T-helper 2 cell treated with Interferon-gamma antibody and Interleukin-4, amounts not matched to agents 5 μg/mL and 100 μg/mL, for 36 hours (primary cell): ENCODE data around the gene CDT1.
"Not testable (repeated sequence)": the region's sequence is repeated elsewhere in the genome, so short reads cannot be mapped to it uniquely, and the experiment has no call there.

ENCODE experiments used
- DNase-seq: peaks from one replicate; pipeline ENCODE4 v3.0.0; 2021; ENCODE audit warnings: low spot score
- H3K27ac Mint-ChIP-seq: one replicate; pipeline ENCODE4 v1.8.0; 2021; ENCODE audit warnings: mild to moderate bottlenecking, mixed read lengths
- H3K27me3 Mint-ChIP-seq: one replicate; pipeline ENCODE4 v1.8.0; 2021; ENCODE audit warnings: low read depth, mixed read lengths
- H3K36me3 Mint-ChIP-seq: one replicate; pipeline ENCODE4 v1.8.0; 2021; ENCODE audit warnings: low read depth, mixed read lengths
- H3K4me1 Mint-ChIP-seq: one replicate; pipeline ENCODE4 v1.8.0; 2021; ENCODE audit warnings: low read depth, mixed read lengths
- H3K4me3 Mint-ChIP-seq: one replicate; pipeline ENCODE4 v1.8.0; 2022; ENCODE audit warnings: mild to moderate bottlenecking, moderate library complexity, mixed read lengths
- H3K9me3 Mint-ChIP-seq: one replicate; pipeline ENCODE4 v1.8.0; 2021; ENCODE audit warnings: mixed read lengths

CDT1 gene

DNA sequence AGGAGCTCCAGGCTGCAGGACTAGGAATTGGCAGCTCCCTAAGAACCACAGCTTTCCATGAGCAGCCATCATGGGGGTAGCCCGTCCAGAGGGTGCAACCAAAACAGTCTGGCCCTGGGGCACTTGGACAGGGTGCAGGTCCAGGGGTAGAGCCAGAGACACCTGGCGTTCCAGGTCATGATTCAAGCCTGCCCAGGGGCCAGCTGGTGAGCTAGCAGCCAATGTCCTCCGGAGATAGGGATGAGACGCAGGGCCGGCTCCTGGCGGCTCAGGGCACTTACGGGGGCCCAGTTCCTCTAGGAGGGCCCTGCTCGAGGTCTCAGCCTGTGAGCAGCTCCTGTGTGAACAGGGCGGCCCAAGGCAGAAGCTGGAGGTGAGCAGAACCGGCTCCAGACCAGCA, 40.6 kb upstream of the CDT1 start:
- DNase-seq = no peak
- Mint-ChIP-seq H3K4me1 (peaks cover 11% of the 10 kb centered on the region), H3K9me3 (no peaks in the 10 kb centered on the region), H3K36me3 (peaks cover 10% of the 10 kb centered on the region), H3K27ac (no peak overlapping the region), H3K4me3 (no peak overlapping the region), H3K27me3 (no peaks in the 10 kb centered on the region)

DNA sequence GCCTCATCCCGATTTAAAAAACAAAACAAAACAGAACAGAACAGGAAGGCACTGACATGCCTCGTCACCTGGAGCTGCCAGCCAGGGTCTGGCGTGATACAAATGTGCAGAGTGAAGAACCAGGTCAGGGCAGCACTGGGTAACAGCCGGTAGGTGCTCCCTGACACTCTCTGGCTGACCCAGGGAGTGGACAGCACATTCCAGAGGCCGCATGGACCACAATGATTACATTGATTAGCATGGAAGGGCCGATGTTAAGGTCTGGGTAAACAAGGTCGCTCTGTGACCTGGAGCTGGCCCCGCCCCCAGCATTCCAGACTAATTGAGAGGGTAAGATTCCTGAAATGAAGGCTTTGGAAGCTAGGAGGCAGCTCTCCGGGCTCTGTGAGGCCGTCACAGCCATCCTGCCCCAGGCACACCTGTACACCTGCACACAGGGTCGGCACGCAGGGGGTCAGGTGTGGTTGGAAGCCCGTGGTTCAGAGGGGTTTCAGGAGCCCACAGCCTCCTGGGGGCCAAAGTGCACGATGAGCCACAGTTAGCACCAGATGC, 40.0 kb upstream of the CDT1 start:
- Mint-ChIP-seq H3K36me3 (peaks cover 10% of the 10 kb centered on the region), H3K9me3 (no peaks in the 10 kb centered on the region), H3K4me1 (peaks cover 11% of the 10 kb centered on the region), H3K4me3 (no peak overlapping the region), H3K27ac (no peak overlapping the region), H3K27me3 (no peaks in the 10 kb centered on the region)
- DNase-seq = no peak

DNA sequence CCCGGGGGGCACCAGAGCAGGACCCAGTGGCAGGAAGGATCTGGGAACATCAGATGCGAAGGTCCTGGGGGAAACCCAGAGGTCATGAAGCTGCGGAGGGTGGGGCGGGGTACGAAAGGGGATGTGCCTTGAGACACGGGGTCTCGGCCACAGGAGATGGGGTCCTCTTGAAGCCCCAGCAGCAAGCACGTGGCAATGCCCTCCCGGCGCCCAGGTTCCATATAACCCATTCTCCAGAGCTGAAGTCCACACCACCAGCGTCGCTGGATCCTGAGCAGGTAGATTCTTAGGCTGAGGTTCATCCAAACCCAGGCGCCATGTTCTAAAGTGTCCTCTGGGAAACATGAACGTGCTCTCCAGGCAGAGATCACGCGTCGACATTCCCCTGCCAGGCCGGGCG, 39.5 kb upstream of the CDT1 start:
- peaks cover 10% of the 10 kb centered on the region for H3K4me1 Mint-ChIP-seq
- no peak overlapping the region for H3K4me3 Mint-ChIP-seq
- DNase-seq = no peak
- H3K36me3 Mint-ChIP-seq = peaks cover 12% of the 10 kb centered on the region
- no peaks in the 10 kb centered on the region for H3K9me3 Mint-ChIP-seq
- no peak overlapping the region for H3K27ac Mint-ChIP-seq
- H3K27me3 Mint-ChIP-seq = no peaks in the 10 kb centered on the region

- no peaks in the 10 kb centered on the region for H3K27me3 Mint-ChIP-seq
- peaks cover 6% of the 10 kb centered on the region for H3K4me1 Mint-ChIP-seq
These were observed 38.7 kb upstream of the CDT1 start for GRCh38 chr16:88764913-88765349.

GRCh38 chr16:88766975-88767374, 36.6 kb upstream of the CDT1 start:
- no peaks in the 10 kb centered on the region for H3K27me3 Mint-ChIP-seq
- H3K27ac Mint-ChIP-seq = peak overlapping the region; percentile 27
- H3K4me3 Mint-ChIP-seq = no peak overlapping the region
- DNase-seq = no peak
- no peaks in the 10 kb centered on the region for H3K9me3 Mint-ChIP-seq
- H3K36me3 Mint-ChIP-seq = peaks cover 12% of the 10 kb centered on the region
- peaks cover 6% of the 10 kb centered on the region for H3K4me1 Mint-ChIP-seq

More at GRCh38 chr16:88764913-88765349, 38.7 kb upstream of the CDT1 start:
- Mint-ChIP-seq H3K9me3 (no peaks in the 10 kb centered on the region), H3K4me3 (no peak overlapping the region), H3K36me3 (peaks cover 12% of the 10 kb centered on the region), H3K27ac (no peak overlapping the region)
- no peak for DNase-seq

- no peaks in the 10 kb centered on the region for H3K9me3 Mint-ChIP-seq
- H3K36me3 Mint-ChIP-seq = peaks cover 12% of the 10 kb centered on the region
- DNase-seq = no peak
- H3K27me3 Mint-ChIP-seq = no peaks in the 10 kb centered on the region
- H3K27ac Mint-ChIP-seq = no peak overlapping the region
- no peak overlapping the region for H3K4me3 Mint-ChIP-seq
- H3K4me1 Mint-ChIP-seq = peaks cover 6% of the 10 kb centered on the region
These were observed 36.0 kb upstream of the CDT1 start for GRCh38 chr16:88767546-88768070.

DNA sequence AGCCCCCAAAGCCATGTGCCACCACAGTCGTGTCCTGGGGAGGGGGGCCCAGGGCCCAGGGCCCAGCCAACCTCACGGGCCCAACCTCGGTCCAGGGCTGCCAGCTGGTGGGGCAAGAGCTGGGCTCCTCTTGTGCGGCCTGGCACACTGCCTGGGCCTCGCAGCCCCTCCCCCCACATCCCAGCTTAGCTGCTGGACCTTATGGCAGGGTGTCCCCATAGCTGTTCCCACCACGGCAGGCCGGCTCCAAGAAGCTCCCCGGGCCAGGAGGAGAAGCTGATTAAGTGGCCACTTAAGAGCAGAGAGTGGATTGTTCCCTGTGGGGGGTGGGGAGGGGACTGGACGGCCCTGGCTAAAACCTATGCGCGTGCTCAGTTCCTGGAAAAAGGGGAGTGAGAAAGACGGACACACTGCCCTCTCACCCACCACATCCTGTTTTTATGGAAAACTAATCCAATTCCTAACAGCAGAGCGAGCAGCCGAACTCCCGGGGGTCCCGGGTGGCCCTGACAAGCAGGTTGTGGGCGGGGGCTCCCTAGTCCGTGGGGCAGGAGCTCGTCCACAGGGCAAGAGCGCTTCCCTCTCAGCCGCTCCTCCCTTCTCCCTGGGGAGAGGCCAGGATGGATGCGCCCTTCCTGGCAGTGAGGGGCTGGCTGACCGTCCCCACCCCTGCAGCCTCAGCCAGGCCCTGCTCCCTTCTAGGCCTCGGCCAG, 35.4 kb upstream of the CDT1 start:
- H3K4me3 Mint-ChIP-seq = no peak overlapping the region
- H3K27ac Mint-ChIP-seq = no peak overlapping the region
- peaks cover 11% of the 10 kb centered on the region for H3K36me3 Mint-ChIP-seq
- H3K9me3 Mint-ChIP-seq = no peaks in the 10 kb centered on the region
- peaks cover 6% of the 10 kb centered on the region for H3K4me1 Mint-ChIP-seq
- H3K27me3 Mint-ChIP-seq = no peaks in the 10 kb centered on the region
- no peak for DNase-seq

DNA sequence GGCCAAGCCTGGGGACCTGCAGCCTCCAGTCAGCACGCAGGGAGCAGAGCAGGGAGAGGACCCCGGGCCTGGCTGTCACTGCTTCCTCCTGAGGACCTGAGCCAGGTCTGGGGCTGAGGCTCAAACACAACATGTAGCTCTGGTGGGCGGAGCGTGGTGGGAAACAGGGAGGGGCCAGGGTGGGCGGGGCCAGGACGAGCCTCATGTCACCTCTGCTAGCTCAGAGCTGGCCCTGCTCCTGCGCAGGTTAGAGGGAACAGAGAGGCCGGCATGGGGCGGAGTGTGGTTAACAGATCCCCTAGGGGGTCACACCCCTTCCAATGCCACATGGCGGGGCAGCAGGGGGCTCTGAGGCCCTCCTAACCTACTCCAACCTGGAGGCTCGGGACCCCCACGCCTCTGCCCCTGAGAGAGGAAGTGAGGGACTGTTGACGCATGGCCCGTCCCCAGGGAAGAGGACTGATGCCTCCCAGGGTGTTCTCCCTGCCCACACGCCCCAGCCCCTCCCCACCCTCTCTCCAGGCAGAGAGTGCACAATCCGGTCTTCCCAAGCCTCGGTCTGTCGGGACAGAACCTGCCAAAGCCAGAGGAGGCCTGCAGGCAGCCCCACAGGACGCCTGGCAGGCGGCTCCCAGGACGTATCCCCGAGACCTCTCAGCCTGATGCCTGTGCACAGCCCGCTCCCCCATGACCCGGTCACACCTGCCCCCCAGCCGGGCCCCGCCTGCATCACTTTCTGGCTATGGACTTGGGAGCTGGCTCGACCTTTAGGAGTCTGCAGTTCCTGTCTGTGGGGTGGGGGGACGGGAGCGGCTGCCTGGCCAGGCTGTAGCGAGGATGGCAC, 33.8 kb upstream of the CDT1 start:
- Mint-ChIP-seq H3K9me3 (no peaks in the 10 kb centered on the region), H3K27me3 (no peaks in the 10 kb centered on the region), H3K27ac (no peak overlapping the region), H3K4me3 (no peak overlapping the region), H3K36me3 (peaks cover 8% of the 10 kb centered on the region), H3K4me1 (peaks cover 6% of the 10 kb centered on the region)
- no peak for DNase-seq

DNA sequence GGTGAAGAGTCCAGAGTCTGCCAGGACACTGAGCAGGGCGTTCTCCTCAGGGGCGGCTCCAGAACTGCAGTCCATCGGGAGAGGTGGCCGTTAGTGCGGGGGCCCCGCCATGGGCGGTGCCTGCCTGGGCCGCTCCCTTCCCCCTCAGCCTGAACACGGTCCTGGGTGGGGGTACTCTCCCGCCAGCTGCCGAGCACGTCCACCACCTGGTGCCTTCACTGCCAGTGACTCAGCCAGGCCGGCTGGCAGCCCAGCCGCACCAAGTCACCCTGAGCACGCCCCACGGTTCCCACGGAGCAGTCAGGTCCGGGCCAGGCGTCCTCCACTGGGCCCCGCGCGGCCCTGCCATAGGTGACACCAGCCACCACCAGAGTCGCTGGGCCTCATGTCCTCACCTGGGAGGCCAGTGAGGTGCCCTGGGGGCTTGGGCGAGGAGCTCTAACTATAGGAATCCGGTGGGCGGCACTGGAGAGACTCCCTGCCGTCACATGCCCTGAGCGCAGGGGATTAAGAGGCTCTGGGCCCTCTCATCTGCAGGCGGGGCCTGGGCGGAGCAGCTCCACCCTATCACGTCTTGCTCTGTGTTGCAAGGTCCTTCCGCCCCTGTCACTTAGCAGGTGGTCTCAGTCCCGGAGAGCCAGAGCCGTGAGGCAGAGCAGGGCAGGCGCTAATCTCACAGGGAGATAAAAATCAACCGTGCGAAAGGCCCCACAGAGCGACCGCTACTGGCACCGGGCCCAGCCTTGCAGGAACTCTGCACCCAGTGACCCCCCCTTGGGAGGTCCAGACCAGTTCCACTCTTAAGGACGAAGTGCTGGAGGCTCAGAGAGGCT, 32.9 kb upstream of the CDT1 start:
- Mint-ChIP-seq H3K36me3 (peaks cover 8% of the 10 kb centered on the region), H3K4me3 (no peak overlapping the region), H3K4me1 (peaks cover 6% of the 10 kb centered on the region), H3K9me3 (no peaks in the 10 kb centered on the region), H3K27ac (no peak overlapping the region), H3K27me3 (no peaks in the 10 kb centered on the region)
- DNase-seq = no peak

GRCh38 chr16:88771294-88771772, 32.3 kb upstream of the CDT1 start:
- H3K4me1 Mint-ChIP-seq = peaks cover 6% of the 10 kb centered on the region
- H3K4me3 Mint-ChIP-seq = no peak overlapping the region
- DNase-seq = no peak
- no peaks in the 10 kb centered on the region for H3K27me3 Mint-ChIP-seq
- no peaks in the 10 kb centered on the region for H3K9me3 Mint-ChIP-seq
- peaks cover 4% of the 10 kb centered on the region for H3K36me3 Mint-ChIP-seq
- H3K27ac Mint-ChIP-seq = no peak overlapping the region

DNA sequence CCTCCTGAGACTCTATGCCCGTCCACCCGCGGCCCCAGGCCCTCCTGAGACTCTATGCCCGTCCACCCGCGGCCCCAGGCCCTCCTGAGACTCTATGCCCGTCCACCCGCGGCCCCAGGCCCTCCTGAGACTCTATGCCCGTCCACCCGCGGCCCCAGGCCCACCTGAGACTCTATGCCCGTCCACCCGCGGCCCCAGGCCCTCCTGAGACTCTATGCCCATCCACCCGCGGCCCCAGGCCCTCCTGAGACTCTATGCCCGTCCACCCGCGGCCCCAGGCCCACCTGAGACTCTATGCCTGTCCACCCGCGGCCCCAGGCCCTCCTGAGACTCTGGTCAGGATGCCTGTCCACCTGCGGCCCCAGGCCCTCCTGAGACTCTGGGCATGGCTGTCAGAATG, 31.8 kb upstream of the CDT1 start:
- not testable (repeated sequence) for H3K27ac Mint-ChIP-seq, H3K27me3 Mint-ChIP-seq, H3K4me1 Mint-ChIP-seq, H3K9me3 Mint-ChIP-seq, H3K36me3 Mint-ChIP-seq, DNase-seq, H3K4me3 Mint-ChIP-seq

DNA sequence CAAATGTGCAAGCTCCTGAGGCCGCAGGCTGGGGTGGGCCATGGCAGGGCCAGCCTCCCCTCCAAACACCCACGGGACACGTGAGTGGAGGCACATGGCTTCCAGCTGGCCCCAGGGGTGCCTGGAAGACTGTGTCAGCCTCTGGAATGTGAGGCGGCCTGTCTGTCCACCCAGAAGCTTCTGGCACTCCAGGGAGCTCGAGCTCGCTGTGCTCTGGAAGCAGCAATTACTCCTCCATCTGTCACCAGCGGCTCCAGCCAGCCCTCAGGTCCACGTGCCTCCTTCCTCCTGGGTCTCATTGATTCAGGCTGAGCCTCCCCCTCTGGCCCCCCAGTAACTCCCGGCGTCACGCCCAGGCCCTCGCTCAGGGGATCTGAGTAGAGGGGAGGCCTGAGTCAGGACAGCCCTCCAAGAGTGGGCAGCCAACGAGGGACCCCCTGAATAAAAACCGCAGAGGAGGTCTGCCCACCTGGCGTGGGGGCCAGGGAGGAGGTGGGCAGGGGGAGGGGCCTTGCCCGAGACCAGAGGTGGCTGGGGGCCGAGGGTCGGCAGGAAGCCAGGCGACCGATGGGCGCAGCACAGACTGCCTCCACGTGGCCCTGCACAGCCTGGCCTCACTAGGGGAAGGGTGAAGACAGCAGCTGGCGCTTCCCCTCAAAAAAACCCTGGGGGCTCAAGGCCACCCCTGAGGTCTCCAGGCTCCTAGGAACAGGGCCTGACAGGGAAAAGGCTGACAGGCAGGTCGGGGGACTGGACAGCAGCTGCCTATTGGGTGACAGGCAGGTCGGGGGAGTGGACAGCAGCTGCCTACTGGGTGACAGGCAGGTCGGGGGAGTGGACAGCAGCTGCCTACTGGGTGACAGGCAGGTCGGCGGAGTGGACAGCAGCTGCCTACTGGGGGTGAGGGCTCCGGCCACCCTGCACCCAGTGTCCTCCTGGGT, 30.4 kb upstream of the CDT1 start:
- Mint-ChIP-seq H3K36me3 (peaks cover 4% of the 10 kb centered on the region), H3K27me3 (no peaks in the 10 kb centered on the region), H3K27ac (no peak overlapping the region), H3K9me3 (no peaks in the 10 kb centered on the region), H3K4me1 (peaks cover under 1% of the 10 kb centered on the region), H3K4me3 (no peak overlapping the region)
- no peak for DNase-seq
